HG03460 (cell line): ENCODE data around the gene CCDC24.

Experiments used
- ATAC-seq: cut with Tn5 transposase; IDR thresholded peaks from one replicate; pipeline ENCODE4 v1.9.1; 2021; ENCODE audit not compliant: unreplicated experiment

CCDC24 gene

GRCh38 chr1:43980255-43981134, 10.9 kb upstream of the CCDC24 start:
- ATAC-seq, result no peak

DNA sequence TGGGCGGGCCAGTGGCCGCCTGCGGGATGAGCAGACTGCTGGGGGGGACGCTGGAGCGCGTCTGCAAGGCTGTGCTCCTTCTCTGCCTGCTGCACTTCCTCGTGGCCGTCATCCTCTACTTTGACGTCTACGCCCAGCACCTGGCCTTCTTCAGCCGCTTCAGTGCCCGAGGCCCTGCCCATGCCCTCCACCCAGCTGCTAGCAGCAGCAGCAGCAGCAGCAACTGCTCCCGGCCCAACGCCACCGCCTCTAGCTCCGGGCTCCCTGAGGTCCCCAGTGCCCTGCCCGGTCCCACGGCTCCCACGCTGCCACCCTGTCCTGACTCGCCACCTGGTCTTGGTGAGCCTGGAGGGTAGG, 10.3 kb upstream of the CCDC24 start:
- no peak for ATAC-seq

- no peak for ATAC-seq
Observed at GRCh38 chr1:43981636-43982035, 9.8 kb upstream of the CCDC24 start.

- no peak for ATAC-seq
Observed at GRCh38 chr1:43982241-43982640, 9.2 kb upstream of the CCDC24 start.

- ATAC-seq, result no peak
Observed at GRCh38 chr1:43982808-43983207, 8.6 kb upstream of the CCDC24 start.

GRCh38 chr1:43983253-43983899, 8.0 kb upstream of the CCDC24 start:
- no peak for ATAC-seq

DNA sequence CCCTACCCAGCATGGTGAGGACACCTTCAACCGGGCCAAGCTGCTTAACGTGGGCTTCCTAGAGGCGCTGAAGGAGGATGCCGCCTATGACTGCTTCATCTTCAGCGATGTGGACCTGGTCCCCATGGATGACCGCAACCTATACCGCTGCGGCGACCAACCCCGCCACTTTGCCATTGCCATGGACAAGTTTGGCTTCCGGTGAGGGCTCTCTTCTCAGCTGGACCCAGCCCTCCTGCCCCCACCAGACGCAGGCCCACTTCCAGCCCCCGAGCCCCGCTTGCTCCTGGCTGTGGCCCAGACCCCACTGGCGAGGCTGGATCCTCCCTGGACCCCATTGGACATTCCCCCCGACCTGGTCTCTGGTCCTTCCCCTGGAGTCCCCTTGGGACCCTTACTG, 6.5 kb upstream of the CCDC24 start:
- no peak for ATAC-seq

GRCh38 chr1:43985984-43986595, 5.3 kb upstream of the CCDC24 start:
- no peak for ATAC-seq

DNA sequence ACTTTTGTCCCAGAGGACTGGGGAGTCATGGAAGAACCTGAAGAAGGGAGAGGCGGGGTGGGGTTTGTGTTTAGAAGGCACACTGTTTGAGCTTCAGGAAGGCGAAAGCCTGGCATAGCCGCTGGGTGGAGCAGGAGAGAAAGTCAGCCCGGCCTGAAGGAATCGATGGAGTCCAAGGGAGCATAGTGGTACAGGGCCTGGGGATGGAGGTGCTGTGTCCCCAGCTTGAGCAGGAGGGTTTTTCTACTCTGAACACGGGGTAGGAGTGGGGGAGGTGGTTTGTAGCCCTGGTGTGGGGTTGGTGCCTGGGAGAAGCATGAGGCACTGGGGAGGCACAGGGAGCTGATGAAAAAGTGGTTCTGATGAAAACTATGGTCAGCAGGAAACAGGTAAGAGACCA, 4.7 kb upstream of the CCDC24 start:
- no peak for ATAC-seq

GRCh38 chr1:43987159-43987902, 4.1 kb upstream of the CCDC24 start:
- no peak for ATAC-seq

GRCh38 chr1:43990271-43991199, 864 bp upstream of the CCDC24 start:
- ATAC-seq, result no peak

DNA sequence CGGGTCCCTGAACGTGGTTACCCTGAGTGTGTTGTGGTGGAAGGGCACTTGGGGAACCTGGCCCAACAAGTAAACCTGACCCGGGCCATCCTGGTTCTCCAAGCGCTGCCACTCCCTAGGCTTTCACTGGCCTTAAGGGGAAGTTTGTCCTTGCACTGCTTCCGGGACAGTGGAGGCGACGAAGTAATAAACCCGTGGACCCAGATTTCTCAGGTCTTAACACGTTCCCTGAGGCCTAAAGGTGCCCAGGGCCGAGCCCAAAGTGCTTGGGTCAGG, 261 bp upstream of the CCDC24 start:
- no peak for ATAC-seq

DNA sequence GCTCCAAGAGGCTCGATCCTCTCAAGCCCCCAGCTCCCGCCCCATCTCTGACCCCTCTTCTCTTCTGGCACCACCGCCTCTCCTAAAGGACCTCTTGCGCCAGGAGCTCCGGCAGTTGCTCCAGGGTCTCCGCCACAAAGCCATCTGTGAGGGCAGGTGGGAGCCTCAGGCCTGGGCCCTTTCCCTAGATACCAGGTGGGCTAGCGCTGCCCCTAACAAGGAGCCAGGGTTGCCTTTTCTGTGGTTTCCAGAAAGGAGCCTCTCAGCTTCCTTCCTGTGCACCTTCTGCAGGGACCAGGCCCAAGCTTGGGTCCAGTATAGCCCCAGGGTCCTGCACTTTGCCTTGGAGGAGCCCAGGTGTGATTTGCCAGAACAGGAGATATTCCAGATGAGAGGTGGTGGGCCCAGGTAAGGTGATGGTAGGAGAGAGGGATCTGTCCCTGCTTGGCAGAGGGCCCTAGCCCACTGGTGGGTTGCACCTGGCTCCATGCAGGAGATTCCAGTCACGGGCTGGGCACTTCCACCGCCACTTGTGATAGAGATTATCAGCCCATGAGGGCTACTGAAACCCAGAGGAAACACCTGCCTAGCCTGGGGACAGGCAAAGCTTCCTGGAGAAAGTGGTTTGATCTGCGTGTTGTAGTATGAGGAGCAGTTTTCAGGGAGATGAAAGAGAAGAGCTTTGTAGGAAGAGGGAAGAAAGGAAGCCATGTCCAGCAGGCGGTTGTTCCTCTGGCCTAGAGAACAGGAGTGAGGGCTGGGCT, 1.0 kb downstream of the CCDC24 start:
- ATAC-seq, result no peak

DNA sequence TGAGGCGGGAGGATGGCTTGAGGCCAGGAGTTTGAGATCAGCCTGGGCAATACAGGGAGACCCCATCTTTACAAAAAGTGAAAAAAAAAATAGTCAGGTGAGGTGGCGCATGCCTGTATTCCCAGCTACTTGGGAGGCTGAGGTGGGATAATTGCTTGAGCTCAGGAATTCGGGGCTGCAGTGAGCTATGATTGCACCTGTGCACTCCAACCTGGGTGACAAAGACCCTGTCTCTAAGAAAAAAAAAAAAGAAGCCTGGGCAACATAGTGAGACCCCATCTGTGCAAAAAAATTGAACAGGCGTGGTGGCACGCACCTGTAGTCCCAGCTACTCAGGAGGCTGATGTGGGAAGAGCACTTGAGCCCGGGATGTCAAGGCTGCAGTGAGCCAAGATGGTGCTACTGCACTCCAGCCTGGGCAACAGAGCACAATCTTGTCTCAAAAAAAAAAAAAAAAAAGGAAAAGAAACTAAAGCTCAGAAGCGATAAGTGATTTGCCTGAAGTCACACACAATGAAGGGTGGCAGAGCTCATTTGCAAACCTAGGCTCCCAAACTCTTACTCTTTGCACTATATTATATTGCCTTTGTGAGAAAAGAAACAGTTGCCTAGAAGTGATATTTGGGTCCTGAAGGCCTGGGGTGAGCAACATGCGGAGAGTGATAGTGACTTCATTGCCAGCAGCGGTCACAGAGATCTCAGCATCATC, 2.0 kb downstream of the CCDC24 start:
- no peak for ATAC-seq

- no peak for ATAC-seq
Observed at GRCh38 chr1:43994071-43994470, 2.7 kb downstream of the CCDC24 start.

DNA sequence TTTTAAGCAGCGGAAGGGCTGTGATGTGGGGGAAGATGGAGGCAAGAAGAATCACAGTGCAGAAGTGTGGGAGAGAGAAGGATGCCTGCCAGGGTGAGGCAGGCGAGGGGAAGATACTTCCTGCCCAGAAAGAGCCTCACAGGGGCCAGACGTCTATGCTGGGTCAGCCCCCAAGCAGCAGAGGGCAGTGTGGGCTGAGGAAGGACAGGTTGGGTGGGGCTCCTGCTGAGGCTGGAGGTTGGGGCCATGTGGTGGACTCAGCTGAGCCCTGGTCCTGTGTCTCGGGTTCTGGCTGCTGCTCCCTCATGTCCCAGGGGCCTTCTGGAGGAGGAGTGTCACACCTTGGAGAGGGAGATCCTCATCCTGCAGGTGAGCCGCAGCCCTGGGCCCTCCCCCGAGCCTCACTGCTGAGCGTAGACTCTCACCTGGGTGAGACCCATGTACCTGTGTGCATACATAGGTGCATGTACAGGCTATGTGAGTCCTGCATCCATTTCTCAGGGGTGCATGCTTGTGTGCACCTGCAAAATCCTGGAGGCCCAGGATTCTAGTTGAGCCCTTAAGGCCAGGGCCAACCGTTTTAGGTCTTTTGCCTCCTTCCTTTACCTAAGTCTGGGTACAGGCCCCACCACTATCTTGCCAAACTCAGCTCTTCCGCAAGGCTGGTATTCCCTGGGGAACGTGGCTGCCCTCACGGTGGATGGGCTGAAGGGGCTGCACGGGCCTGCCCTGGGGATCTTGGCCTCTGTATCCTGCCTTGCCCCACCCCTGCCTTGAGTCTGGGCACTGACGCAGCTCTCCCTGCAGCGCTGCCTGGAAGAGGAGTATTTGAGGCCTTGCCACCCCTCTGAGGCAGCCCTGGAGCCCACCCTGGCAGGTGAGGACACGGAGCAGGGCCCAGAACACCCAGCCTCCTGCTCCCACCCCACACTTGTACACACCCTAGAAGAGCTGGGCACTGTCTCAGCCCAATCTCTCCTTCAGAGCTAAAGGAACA, 3.7 kb downstream of the CCDC24 start:
- ATAC-seq, result no peak

DNA sequence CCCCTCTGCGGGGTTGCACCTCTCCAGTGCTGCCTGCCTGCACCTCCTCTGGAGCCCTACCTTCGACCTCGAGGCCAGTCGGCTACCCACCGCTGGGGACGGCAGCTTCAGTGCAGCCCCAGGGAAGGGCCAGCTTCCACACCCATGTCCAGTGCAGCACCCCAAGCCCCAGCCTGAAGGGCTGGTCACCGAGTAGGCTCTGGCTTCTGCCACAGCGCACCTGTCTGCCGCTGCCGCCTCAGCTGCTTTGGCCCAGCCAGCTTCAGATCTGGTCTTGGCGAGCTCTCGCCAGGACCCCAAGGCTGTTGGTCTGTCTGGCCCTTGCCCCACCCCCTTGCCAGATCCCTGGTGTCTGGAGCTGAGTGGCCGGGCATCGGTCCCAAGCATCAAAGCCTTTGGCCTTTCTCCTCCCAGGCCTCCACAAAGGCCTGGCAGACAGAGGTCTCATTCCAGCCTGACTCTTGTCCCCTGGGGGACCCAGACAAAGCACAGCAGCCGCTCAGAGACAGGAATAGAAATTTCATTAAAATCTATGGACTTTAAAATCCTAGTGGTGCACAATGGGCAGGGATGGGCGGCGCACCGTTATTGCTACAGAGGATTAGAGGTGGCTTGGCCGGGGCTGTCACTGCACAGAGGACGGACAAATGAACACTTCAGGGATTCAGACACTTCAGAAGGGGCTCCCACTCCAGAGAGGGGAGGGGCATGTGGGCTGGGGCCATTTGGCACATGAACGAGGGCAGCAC, 4.8 kb downstream of the CCDC24 start:
- no peak for ATAC-seq
